ENCODE data around the gene HES4. TPM values are rescaled to one million over a fixed set of nuclear protein-coding genes. Genes with fewer than 3 reads are reported as not detected.

HES4 gene
- total RNA-seq, 1 experiment from 2014 or later = 35.5 TPM

GRCh38 chr1:1026599-1027413 is 26.9 kb upstream of the HES4 start:
- peaks cover 33% of the 10 kb centered on the region for H3K36me3 Mint-ChIP-seq (ENCODE audit: insufficient read depth, unreplicated experiment)
- H3K27ac Mint-ChIP-seq (ENCODE audit: unreplicated experiment) = no peak overlapping the region
- CTCF ChIA-PET = no interaction called here
- no peak for TF ChIP-seq CTCF (IDR thresholded peaks at IDR 0.05; ENCODE audit: unreplicated experiment)
- no peaks in the 10 kb centered on the region for H3K9me3 Mint-ChIP-seq (ENCODE audit: low read depth, unreplicated experiment)
- no TSS peak for BruUV-seq (replicated peaks)
- H3K4me3 Mint-ChIP-seq (ENCODE audit: low read depth, unreplicated experiment) = no peak overlapping the region
- DNase-seq = no peak
- peaks cover 18% of the 10 kb centered on the region for H3K4me1 Mint-ChIP-seq (ENCODE audit: low read depth, unreplicated experiment)
- H3K27me3 Mint-ChIP-seq (ENCODE audit: unreplicated experiment) = no peaks in the 10 kb centered on the region
- intact Hi-C loops (cut with micrococcal nuclease; ENCODE audit: unreplicated experiment) = no loop called here

GRCh38 chr1:1025730-1026129 is 25.8 kb upstream of the HES4 start:
- Mint-ChIP-seq H3K27me3 (ENCODE audit: unreplicated experiment) (no peaks in the 10 kb centered on the region), H3K9me3 (ENCODE audit: low read depth, unreplicated experiment) (no peaks in the 10 kb centered on the region), H3K36me3 (ENCODE audit: insufficient read depth, unreplicated experiment) (peaks cover 42% of the 10 kb centered on the region), H3K4me3 (ENCODE audit: low read depth, unreplicated experiment) (no peak overlapping the region), H3K4me1 (ENCODE audit: low read depth, unreplicated experiment) (peaks cover 18% of the 10 kb centered on the region), H3K27ac (ENCODE audit: unreplicated experiment) (no peak overlapping the region)
- BruUV-seq (replicated peaks) = no TSS peak
- DNase-seq = no peak
- intact Hi-C loops (cut with micrococcal nuclease; ENCODE audit: unreplicated experiment) = no loop called here
- CTCF ChIA-PET = no interaction called here
- no peak for TF ChIP-seq CTCF (IDR thresholded peaks at IDR 0.05; ENCODE audit: unreplicated experiment)

GRCh38 chr1:1024771-1025699 is 25.1 kb upstream of the HES4 start:
- DNase-seq = peak; percentile 89
- BruUV-seq (replicated peaks) = no TSS peak
- H3K4me3 Mint-ChIP-seq (ENCODE audit: low read depth, unreplicated experiment) = peak overlapping the region; percentile 73
- H3K27me3 Mint-ChIP-seq (ENCODE audit: unreplicated experiment) = no peaks in the 10 kb centered on the region
- H3K9me3 Mint-ChIP-seq (ENCODE audit: low read depth, unreplicated experiment) = no peaks in the 10 kb centered on the region
- no peak for TF ChIP-seq CTCF (IDR thresholded peaks at IDR 0.05; ENCODE audit: unreplicated experiment)
- intact Hi-C loops (cut with micrococcal nuclease; ENCODE audit: unreplicated experiment) = loop anchor here (5.0 kb wide), 1 partner anchor 32 kb away; no protein-coding TSS in a partner anchor
- CTCF ChIA-PET = no interaction called here
- H3K4me1 Mint-ChIP-seq (ENCODE audit: low read depth, unreplicated experiment) = peaks cover 18% of the 10 kb centered on the region
- H3K36me3 Mint-ChIP-seq (ENCODE audit: insufficient read depth, unreplicated experiment) = peaks cover 46% of the 10 kb centered on the region
- peak overlapping the region; percentile 54 for H3K27ac Mint-ChIP-seq (ENCODE audit: unreplicated experiment)

GRCh38 chr1:1024149-1024770 is 24.4 kb upstream of the HES4 start:
- no peak for TF ChIP-seq CTCF (IDR thresholded peaks at IDR 0.05; ENCODE audit: unreplicated experiment)
- CTCF ChIA-PET = no interaction called here
- no TSS peak for BruUV-seq (replicated peaks)
- H3K27me3 Mint-ChIP-seq (ENCODE audit: unreplicated experiment) = no peaks in the 10 kb centered on the region
- DNase-seq = no peak
- peaks cover 49% of the 10 kb centered on the region for H3K36me3 Mint-ChIP-seq (ENCODE audit: insufficient read depth, unreplicated experiment)
- H3K9me3 Mint-ChIP-seq (ENCODE audit: low read depth, unreplicated experiment) = no peaks in the 10 kb centered on the region
- peaks cover 18% of the 10 kb centered on the region for H3K4me1 Mint-ChIP-seq (ENCODE audit: low read depth, unreplicated experiment)
- peak overlapping the region; percentile 73 for H3K4me3 Mint-ChIP-seq (ENCODE audit: low read depth, unreplicated experiment)
- H3K27ac Mint-ChIP-seq (ENCODE audit: unreplicated experiment) = peak overlapping the region; percentile 54
- intact Hi-C loops (cut with micrococcal nuclease; ENCODE audit: unreplicated experiment) = loop anchor here (5.0 kb wide), 1 partner anchor 33 kb away; no protein-coding TSS in a partner anchor
